AG09309 (cell line): ENCODE results near the gene GNA12.

Experiments
- DNase-seq: peaks from one replicate; pipeline ENCODE4 v3.0.0-alpha.2; 2010; ENCODE audit warnings: low read depth
- H3K4me3 ChIP-seq: 2 replicates; pipeline ENCODE4 v1.5.1; 2011; ENCODE audit warnings: mild to moderate bottlenecking, low read depth, low read length, moderate library complexity; ENCODE audit not compliant: control insufficient read depth
- CTCF ChIP-seq: IDR thresholded peaks from 2 replicates; pipeline ENCODE4 v1.5.1; 2011; ENCODE audit warnings: mild to moderate bottlenecking, low read depth, low read length, inconsistent platforms; ENCODE audit not compliant: insufficient read depth, control insufficient read depth; ENCODE audit errors: missing control alignments

The GNA12 gene

GRCh38 chr7:2715341-2716231 lies 128.5 kb downstream of the GNA12 start:
- no peak for DNase-seq
- no peak for TF ChIP-seq CTCF
- no peak overlapping the region for H3K4me3 ChIP-seq

GRCh38 chr7:2714636-2715035 lies 129.5 kb downstream of the GNA12 start:
- H3K4me3 ChIP-seq, result no peak overlapping the region
- no peak for DNase-seq
- TF ChIP-seq CTCF, result no peak

GRCh38 chr7:2713978-2714377 lies 130.1 kb downstream of the GNA12 start:
- no peak for DNase-seq
- no peak for TF ChIP-seq CTCF
- no peak overlapping the region for H3K4me3 ChIP-seq

GRCh38 chr7:2713370-2713769 lies 130.7 kb downstream of the GNA12 start:
- no peak for DNase-seq
- no peak overlapping the region for H3K4me3 ChIP-seq
- TF ChIP-seq CTCF, result no peak

- no peak for DNase-seq
- no peak for TF ChIP-seq CTCF
- no peak overlapping the region for H3K4me3 ChIP-seq
Observed at GRCh38 chr7:2711895-2712675, 132.0 kb downstream of the GNA12 start.

GRCh38 chr7:2710901-2711551 lies 133.1 kb downstream of the GNA12 start:
- no peak overlapping the region for H3K4me3 ChIP-seq
- TF ChIP-seq CTCF, result no peak
- no peak for DNase-seq
